Panc1 (cell line): ENCODE results near the gene C1QTNF2.

Experiments used
- POLR2AphosphoS5 ChIP-seq: IDR thresholded peaks from 2 replicates; pipeline ENCODE4 v1.6.1; 2012; ENCODE audit warnings: mild to moderate bottlenecking, low read depth, low read length, moderate library complexity
- TCF7L2 ChIP-seq: IDR thresholded peaks from 2 replicates; pipeline ENCODE4 v1.6.1; 2011; ENCODE audit warnings: mild to moderate bottlenecking, low read depth, low read length, inconsistent platforms
- TF ChIP-seq, protein P1 (sequence below): fragments of 450-650 bp; IDR thresholded peaks from 2 replicates; pipeline ENCODE4 v1.5.1; 2017; ENCODE audit warnings: mild to moderate bottlenecking
- TF ChIP-seq, protein P2 (sequence below), 2 experiments: IDR thresholded peaks; 2 replicates each; pipeline ENCODE4 v1.6.1; 2011 to 2012; ENCODE audit warnings: low read depth in 2 of 2, control low read depth in 1 of 2, low read length in 1 of 2, mild to moderate bottlenecking in 1 of 2, moderate library complexity in 1 of 2; ENCODE audit not compliant: insufficient read depth in 1 of 2

DNA sequence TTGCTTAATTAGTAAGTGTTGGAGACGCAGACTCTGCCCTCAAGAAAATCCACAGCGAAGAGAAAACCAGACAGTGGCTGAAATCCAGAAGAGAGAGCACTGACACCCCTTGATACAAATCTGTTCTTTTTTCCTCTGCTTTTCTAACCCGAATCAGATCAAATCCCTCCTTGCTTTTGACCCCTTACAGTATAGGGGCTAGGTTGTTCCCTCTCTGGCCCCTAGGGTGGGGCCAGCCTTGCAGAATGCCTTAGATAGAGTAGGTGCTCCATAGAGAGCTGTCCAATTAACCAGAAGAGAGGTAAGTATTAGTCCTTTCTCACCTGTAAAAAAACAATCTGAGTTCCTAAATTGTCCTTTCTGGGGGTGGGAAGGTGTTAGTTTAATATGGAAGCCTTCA, 10.1 kb downstream of the C1QTNF2 start:
- TF ChIP-seq, protein P1, sequence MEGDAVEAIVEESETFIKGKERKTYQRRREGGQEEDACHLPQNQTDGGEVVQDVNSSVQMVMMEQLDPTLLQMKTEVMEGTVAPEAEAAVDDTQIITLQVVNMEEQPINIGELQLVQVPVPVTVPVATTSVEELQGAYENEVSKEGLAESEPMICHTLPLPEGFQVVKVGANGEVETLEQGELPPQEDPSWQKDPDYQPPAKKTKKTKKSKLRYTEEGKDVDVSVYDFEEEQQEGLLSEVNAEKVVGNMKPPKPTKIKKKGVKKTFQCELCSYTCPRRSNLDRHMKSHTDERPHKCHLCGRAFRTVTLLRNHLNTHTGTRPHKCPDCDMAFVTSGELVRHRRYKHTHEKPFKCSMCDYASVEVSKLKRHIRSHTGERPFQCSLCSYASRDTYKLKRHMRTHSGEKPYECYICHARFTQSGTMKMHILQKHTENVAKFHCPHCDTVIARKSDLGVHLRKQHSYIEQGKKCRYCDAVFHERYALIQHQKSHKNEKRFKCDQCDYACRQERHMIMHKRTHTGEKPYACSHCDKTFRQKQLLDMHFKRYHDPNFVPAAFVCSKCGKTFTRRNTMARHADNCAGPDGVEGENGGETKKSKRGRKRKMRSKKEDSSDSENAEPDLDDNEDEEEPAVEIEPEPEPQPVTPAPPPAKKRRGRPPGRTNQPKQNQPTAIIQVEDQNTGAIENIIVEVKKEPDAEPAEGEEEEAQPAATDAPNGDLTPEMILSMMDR = no peak
- TF ChIP-seq TCF7L2 (no peak), POLR2AphosphoS5 (no peak)
- TF ChIP-seq, protein P2, sequence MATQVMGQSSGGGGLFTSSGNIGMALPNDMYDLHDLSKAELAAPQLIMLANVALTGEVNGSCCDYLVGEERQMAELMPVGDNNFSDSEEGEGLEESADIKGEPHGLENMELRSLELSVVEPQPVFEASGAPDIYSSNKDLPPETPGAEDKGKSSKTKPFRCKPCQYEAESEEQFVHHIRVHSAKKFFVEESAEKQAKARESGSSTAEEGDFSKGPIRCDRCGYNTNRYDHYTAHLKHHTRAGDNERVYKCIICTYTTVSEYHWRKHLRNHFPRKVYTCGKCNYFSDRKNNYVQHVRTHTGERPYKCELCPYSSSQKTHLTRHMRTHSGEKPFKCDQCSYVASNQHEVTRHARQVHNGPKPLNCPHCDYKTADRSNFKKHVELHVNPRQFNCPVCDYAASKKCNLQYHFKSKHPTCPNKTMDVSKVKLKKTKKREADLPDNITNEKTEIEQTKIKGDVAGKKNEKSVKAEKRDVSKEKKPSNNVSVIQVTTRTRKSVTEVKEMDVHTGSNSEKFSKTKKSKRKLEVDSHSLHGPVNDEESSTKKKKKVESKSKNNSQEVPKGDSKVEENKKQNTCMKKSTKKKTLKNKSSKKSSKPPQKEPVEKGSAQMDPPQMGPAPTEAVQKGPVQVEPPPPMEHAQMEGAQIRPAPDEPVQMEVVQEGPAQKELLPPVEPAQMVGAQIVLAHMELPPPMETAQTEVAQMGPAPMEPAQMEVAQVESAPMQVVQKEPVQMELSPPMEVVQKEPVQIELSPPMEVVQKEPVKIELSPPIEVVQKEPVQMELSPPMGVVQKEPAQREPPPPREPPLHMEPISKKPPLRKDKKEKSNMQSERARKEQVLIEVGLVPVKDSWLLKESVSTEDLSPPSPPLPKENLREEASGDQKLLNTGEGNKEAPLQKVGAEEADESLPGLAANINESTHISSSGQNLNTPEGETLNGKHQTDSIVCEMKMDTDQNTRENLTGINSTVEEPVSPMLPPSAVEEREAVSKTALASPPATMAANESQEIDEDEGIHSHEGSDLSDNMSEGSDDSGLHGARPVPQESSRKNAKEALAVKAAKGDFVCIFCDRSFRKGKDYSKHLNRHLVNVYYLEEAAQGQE (IDR thresholded peaks at IDR 0.05; ENCODE audit: insufficient read depth in 1 of 2, low read depth in 2 of 2, low read length in 1 of 2) = no peak
